Breast epithelium (tissue), 3 donors: ENCODE measurements around the gene MICAL2.

ENCODE experiments used
- POLR2A ChIP-seq: fragments of 450-650 bp; IDR thresholded peaks from one replicate; pipeline ENCODE4 v1.6.1; 2016; ENCODE audit warnings: antibody characterized with exemption, mild to moderate bottlenecking, moderate library complexity
- POLR2AphosphoS5 ChIP-seq, 3 donors: sonication (generic); formaldehyde crosslinking; IDR thresholded peaks; one replicate each; pipeline ENCODE4 v1.6.1; 2017; ENCODE audit warnings: antibody characterized with exemption in 3 of 3
- TF ChIP-seq, protein P1 (sequence below), 3 donors: fragments of 450-650 bp; IDR thresholded peaks; one replicate each; pipeline ENCODE4 v1.5.1; 2016 to 2017; ENCODE audit warnings: antibody characterized with exemption in 3 of 3, mild to moderate bottlenecking in 3 of 3, moderate library complexity in 3 of 3

GRCh38 chr11:12211331-12212065 is 101.1 kb downstream of the MICAL2 start:
- TF ChIP-seq POLR2AphosphoS5 (IDR thresholded peaks at IDR 0.05) = no peak
- TF ChIP-seq, protein P1, sequence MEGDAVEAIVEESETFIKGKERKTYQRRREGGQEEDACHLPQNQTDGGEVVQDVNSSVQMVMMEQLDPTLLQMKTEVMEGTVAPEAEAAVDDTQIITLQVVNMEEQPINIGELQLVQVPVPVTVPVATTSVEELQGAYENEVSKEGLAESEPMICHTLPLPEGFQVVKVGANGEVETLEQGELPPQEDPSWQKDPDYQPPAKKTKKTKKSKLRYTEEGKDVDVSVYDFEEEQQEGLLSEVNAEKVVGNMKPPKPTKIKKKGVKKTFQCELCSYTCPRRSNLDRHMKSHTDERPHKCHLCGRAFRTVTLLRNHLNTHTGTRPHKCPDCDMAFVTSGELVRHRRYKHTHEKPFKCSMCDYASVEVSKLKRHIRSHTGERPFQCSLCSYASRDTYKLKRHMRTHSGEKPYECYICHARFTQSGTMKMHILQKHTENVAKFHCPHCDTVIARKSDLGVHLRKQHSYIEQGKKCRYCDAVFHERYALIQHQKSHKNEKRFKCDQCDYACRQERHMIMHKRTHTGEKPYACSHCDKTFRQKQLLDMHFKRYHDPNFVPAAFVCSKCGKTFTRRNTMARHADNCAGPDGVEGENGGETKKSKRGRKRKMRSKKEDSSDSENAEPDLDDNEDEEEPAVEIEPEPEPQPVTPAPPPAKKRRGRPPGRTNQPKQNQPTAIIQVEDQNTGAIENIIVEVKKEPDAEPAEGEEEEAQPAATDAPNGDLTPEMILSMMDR (IDR thresholded peaks at IDR 0.05) = no peak
- no peak for TF ChIP-seq POLR2A
